GM06990 (cell line): ENCODE results near the gene ATP5ME.

Experiments used
- DNase-seq: peaks from one replicate; pipeline ENCODE4 v3.0.0-alpha.2; 2011; ENCODE audit not compliant: insufficient read length; ENCODE audit errors: extremely low read depth
- H3K27me3 ChIP-seq: replicated peaks from 2 replicates; pipeline ENCODE4 v1.6.0; 2011; ENCODE audit warnings: low read length; ENCODE audit not compliant: control insufficient read depth, insufficient read depth
- H3K36me3 ChIP-seq: 2 replicates; pipeline ENCODE4 v1.5.1; 2011; ENCODE audit warnings: low read length; ENCODE audit not compliant: control insufficient read depth, insufficient read depth
- H3K4me3 ChIP-seq: replicated peaks from 2 replicates; pipeline ENCODE4 v1.5.1; 2011; ENCODE audit warnings: low read depth, mild to moderate bottlenecking, control low read depth, low read length
- CTCF ChIP-seq: IDR thresholded peaks from 2 replicates; pipeline ENCODE4 v1.5.1; 2011; ENCODE audit warnings: low read length, control low read depth, mild to moderate bottlenecking, inconsistent platforms; ENCODE audit not compliant: insufficient read depth, poor library complexity, severe bottlenecking

Gene ATP5ME

GRCh38 chr4:667545-667925, 6.5 kb downstream of the ATP5ME start:
- Histone ChIP-seq H3K27me3 (no peaks in the 10 kb centered on the region), H3K4me3 (no peak overlapping the region), H3K36me3 (peaks cover 11% of the 10 kb centered on the region)
- TF ChIP-seq CTCF, result no peak
- no peak for DNase-seq

- Histone ChIP-seq H3K27me3 (no peaks in the 10 kb centered on the region), H3K36me3 (peaks cover 6% of the 10 kb centered on the region), H3K4me3 (no peak overlapping the region)
- no peak for TF ChIP-seq CTCF
- DNase-seq, result no peak
These were observed 7.1 kb downstream of the ATP5ME start for GRCh38 chr4:666822-667544.

- DNase-seq, result no peak
- H3K36me3 ChIP-seq, result peaks cover 2% of the 10 kb centered on the region; the same call in 1 of the 2 replicates
- H3K4me3 ChIP-seq, result no peak overlapping the region
- TF ChIP-seq CTCF, result no peak
- no peaks in the 10 kb centered on the region for H3K27me3 ChIP-seq
These were observed 7.7 kb downstream of the ATP5ME start for GRCh38 chr4:666436-666810.

- H3K36me3 ChIP-seq, result no peaks in the 10 kb centered on the region
- DNase-seq, result no peak
- no peak overlapping the region for H3K4me3 ChIP-seq
- no peaks in the 10 kb centered on the region for H3K27me3 ChIP-seq
- no peak for TF ChIP-seq CTCF
These were observed 8.2 kb downstream of the ATP5ME start for GRCh38 chr4:665751-666435.

GRCh38 chr4:665381-665750, 8.7 kb downstream of the ATP5ME start:
- no peak for DNase-seq
- no peaks in the 10 kb centered on the region for H3K27me3 ChIP-seq
- TF ChIP-seq CTCF, result no peak
- H3K36me3 ChIP-seq, result no peaks in the 10 kb centered on the region
- no peak overlapping the region for H3K4me3 ChIP-seq
